H1 (cell line): ENCODE results near the gene PDE8A. TPM values are rescaled to one million over a fixed set of nuclear protein-coding genes. Genes with fewer than 3 reads are reported as not detected.

ENCODE experiments used
- CTCF ChIA-PET: fragments of 300-600 bp; sonication (Branson Sonifier 250); formaldehyde crosslinking; loops from one replicate; lab custom pipeline; 2021; ENCODE audit not compliant: partially characterized antibody; lab: Charles Lee
- POLR2A ChIA-PET: fragments of 300-600 bp; sonication (Branson Sonifier 250); formaldehyde crosslinking; loops from one replicate; lab custom pipeline; 2021; ENCODE audit warnings: inconsistent platforms; ENCODE audit not compliant: partially characterized antibody; lab: Charles Lee
- DNase-seq, 2 experiments: peaks; one replicate each; pipeline versions ENCODE4 v3.0.0 to v3.0.0-alpha.2; 2010 to 2022; ENCODE audit warnings: low spot score in 2 of 2, low read depth in 1 of 2, mixed read lengths in 1 of 2
- FAIRE-seq: peaks from 2 replicates; lab custom pipeline; 2011; peaks lifted over from hg19 to GRCh38; lab: Jason Lieb, UNC
- H2AFZ ChIP-seq: 2 replicates; pipeline ENCODE4 v1.8.1; 2012; ENCODE audit warnings: low read length, inconsistent platforms
- H2AK5ac ChIP-seq: 2 replicates; pipeline ENCODE4 v1.6.1; 2013; ENCODE audit warnings: low read depth, low read length
- H2BK120ac ChIP-seq: replicated peaks from 2 replicates; pipeline ENCODE3; 2013; ENCODE audit warnings: low read depth, low read length, inconsistent platforms
- H2BK12ac ChIP-seq: 2 replicates; pipeline ENCODE4 v1.6.1; 2013; ENCODE audit warnings: low read depth, low read length
- H2BK15ac ChIP-seq: 2 replicates; pipeline ENCODE4 v1.6.1; 2013; ENCODE audit warnings: low read length
- H2BK20ac ChIP-seq: 2 replicates; pipeline ENCODE4 v1.6.1; 2013; ENCODE audit warnings: low read length
- H2BK5ac ChIP-seq: 2 replicates; pipeline ENCODE4 v1.6.1; 2013; ENCODE audit warnings: low read depth, low read length
- H3K14ac ChIP-seq: 2 replicates; pipeline ENCODE4 v1.6.1; 2013; ENCODE audit warnings: inconsistent platforms; ENCODE audit not compliant: insufficient read length
- H3K18ac ChIP-seq: 2 replicates; pipeline ENCODE4 v1.6.1; 2013; ENCODE audit warnings: low read length; ENCODE audit errors: extremely low read depth
- H3K23ac ChIP-seq: 2 replicates; pipeline ENCODE4 v1.6.1; 2013; ENCODE audit warnings: inconsistent platforms; ENCODE audit not compliant: insufficient read length
- H3K23me2 ChIP-seq: 2 replicates; pipeline ENCODE4 v1.6.1; 2013; ENCODE audit warnings: low read depth, low read length
- H3K27ac ChIP-seq: 2 replicates; pipeline ENCODE4 v1.6.1; 2011; ENCODE audit warnings: low read depth, low read length, inconsistent platforms
- H3K27me3 ChIP-seq, 4 experiments: replicated peaks in 1 of 4; 1 replicate in 1 of 4; 2 replicates in 3 of 4; pipeline versions ENCODE4 v1.6.1 to v1.8.1; 2011 to 2013; ENCODE audit warnings: low read length in 3 of 4, mild to moderate bottlenecking in 3 of 4, inconsistent platforms in 2 of 4, mixed read lengths in 2 of 4, moderate library complexity in 1 of 4; ENCODE audit not compliant: control insufficient read depth in 3 of 4, insufficient read depth in 3 of 4; ENCODE audit errors: extremely low read depth in 1 of 4
- H3K36me3 ChIP-seq, 4 experiments: 2 replicates each; pipeline versions ENCODE4 v1.6.1 to v1.8.1; 2011 to 2013; ENCODE audit warnings: mild to moderate bottlenecking in 4 of 4, low read length in 3 of 4, moderate library complexity in 2 of 4, control low read depth in 1 of 4, inconsistent platforms in 1 of 4; ENCODE audit not compliant: insufficient read depth in 4 of 4, control insufficient read depth in 2 of 4
- H3K4ac ChIP-seq: replicated peaks from 2 replicates; pipeline ENCODE3; 2013; ENCODE audit warnings: low read length, low read depth, mixed read lengths, inconsistent platforms; ENCODE audit not compliant: insufficient read length
- H3K4me1 ChIP-seq, 4 experiments: replicated peaks in 1 of 4; 1 replicate in 1 of 4; 2 replicates in 3 of 4; pipeline versions ENCODE4 v1.6.1 to v1.8.1; 2011 to 2013; ENCODE audit warnings: low read length in 3 of 4, inconsistent platforms in 2 of 4, mixed read lengths in 1 of 4; ENCODE audit not compliant: insufficient read depth in 4 of 4, control insufficient read depth in 3 of 4
- H3K4me2 ChIP-seq, 2 experiments: 2 replicates each; pipeline versions ENCODE4 v1.6.1 to v1.8.1; 2011 to 2013; ENCODE audit warnings: low read depth in 2 of 2, low read length in 2 of 2, control low read depth in 1 of 2, inconsistent platforms in 1 of 2, mild to moderate bottlenecking in 1 of 2; ENCODE audit not compliant: insufficient read depth in 1 of 2
- H3K4me3 ChIP-seq, 4 experiments: fragments of 200-600, 300-600 bp in 1 of 4; sonication (generic), shearing (Covaris generic), sonication (Bioruptor Twin) in 1 of 4; 2 replicates each; pipeline versions ENCODE4 v1.5.1 to v1.8.1; 2011 to 2016; ENCODE audit warnings: low read length in 4 of 4, low read depth in 3 of 4, control low read depth in 2 of 4, inconsistent platforms in 2 of 4, mild to moderate bottlenecking in 2 of 4, mixed read lengths in 1 of 4, moderate library complexity in 1 of 4; ENCODE audit not compliant: insufficient read depth in 2 of 4; ENCODE audit errors: extremely low read depth in 1 of 4
- H3K56ac ChIP-seq: replicated peaks from 2 replicates; pipeline ENCODE3; 2013; ENCODE audit warnings: low read depth, mild to moderate bottlenecking, mixed read lengths, low read length, inconsistent platforms; ENCODE audit not compliant: insufficient read length
- H3K79me1 ChIP-seq: 2 replicates; pipeline ENCODE4 v1.6.1; 2013; ENCODE audit warnings: low read depth, low read length, control low read depth
- H3K79me2 ChIP-seq, 2 experiments: 2 replicates each; pipeline versions ENCODE4 v1.6.1 to v1.8.1; 2012 to 2013; ENCODE audit warnings: low read length in 2 of 2, mild to moderate bottlenecking in 2 of 2, inconsistent platforms in 1 of 2; ENCODE audit not compliant: insufficient read depth in 2 of 2, control insufficient read depth in 1 of 2
- H3K9ac ChIP-seq, 4 experiments: replicated peaks in 1 of 4; 1 replicate in 1 of 4; 2 replicates in 3 of 4; pipeline versions ENCODE4 v1.6.1 to v1.8.1; 2011 to 2013; ENCODE audit warnings: low read depth in 3 of 4, low read length in 3 of 4, control low read depth in 2 of 4, mild to moderate bottlenecking in 2 of 4, moderate library complexity in 2 of 4, inconsistent platforms in 1 of 4; ENCODE audit errors: extremely low read depth in 1 of 4
- H3K9me3 ChIP-seq, 2 experiments: 2 replicates each; pipeline versions ENCODE4 v1.6.1 to v1.8.1; 2012 to 2013; ENCODE audit warnings: mild to moderate bottlenecking in 2 of 2, moderate library complexity in 2 of 2, control low read depth in 1 of 2, inconsistent platforms in 1 of 2, low read depth in 1 of 2, low read length in 1 of 2, mixed read lengths in 1 of 2; ENCODE audit not compliant: insufficient read depth in 2 of 2
- H4K20me1 ChIP-seq, 2 experiments: replicated peaks in 1 of 2; 2 replicates each; pipeline versions ENCODE3 to v1.8.1; 2011 to 2013; ENCODE audit warnings: inconsistent platforms in 2 of 2, low read length in 2 of 2, mild to moderate bottlenecking in 1 of 2; ENCODE audit not compliant: insufficient read depth in 2 of 2, control insufficient read depth in 1 of 2
- H4K5ac ChIP-seq: 2 replicates; pipeline ENCODE4 v1.6.1; 2013; ENCODE audit warnings: low read length, low read depth, mixed read lengths, inconsistent platforms; ENCODE audit not compliant: insufficient read length
- H4K8ac ChIP-seq: 2 replicates; pipeline ENCODE4 v1.8.0; 2013; ENCODE audit warnings: mild to moderate bottlenecking, moderate library complexity, low read length, inconsistent platforms; ENCODE audit not compliant: insufficient read depth; ENCODE audit errors: extremely low read depth
- H4K91ac ChIP-seq: replicated peaks from 2 replicates; pipeline ENCODE3; 2013; ENCODE audit warnings: low read length, mixed read lengths, inconsistent platforms; ENCODE audit not compliant: insufficient read length
- ATF2 ChIP-seq: IDR thresholded peaks from 2 replicates; pipeline ENCODE4 v1.6.1; 2012; ENCODE audit warnings: low read length, inconsistent platforms
- CBX8 ChIP-seq: fragments of 300-800, 300-1000 bp; sonication (generic); IDR thresholded peaks from 2 replicates; pipeline ENCODE4 v1.7.1; 2016; ENCODE audit warnings: low read depth, low read length, borderline replicate concordance
- EP300 ChIP-seq, 2 experiments: IDR thresholded peaks; 1 replicate in 1 of 2; 2 replicates in 1 of 2; pipeline ENCODE4 v1.6.1; 2011 to 2012; ENCODE audit warnings: low read depth in 2 of 2, low read length in 2 of 2, mild to moderate bottlenecking in 2 of 2, borderline replicate concordance in 1 of 2, inconsistent platforms in 1 of 2, moderate library complexity in 1 of 2
- FOSL1 ChIP-seq: IDR thresholded peaks from 2 replicates; pipeline ENCODE4 v1.6.1; 2011; ENCODE audit warnings: mild to moderate bottlenecking, low read depth, low read length, moderate library complexity; ENCODE audit not compliant: insufficient read depth
- GABPA ChIP-seq: IDR thresholded peaks from 2 replicates; pipeline ENCODE4 v1.6.1; 2011; ENCODE audit warnings: mild to moderate bottlenecking, low read length, moderate library complexity, borderline replicate concordance; ENCODE audit not compliant: insufficient read depth
- MAX ChIP-seq: IDR thresholded peaks from 2 replicates; pipeline ENCODE4 v1.6.1; 2012; ENCODE audit warnings: inconsistent platforms
- POLR2A ChIP-seq, 2 experiments: IDR thresholded peaks; 1 replicate in 1 of 2; 2 replicates in 1 of 2; pipeline ENCODE4 v1.6.1; 2011; ENCODE audit warnings: low read depth in 2 of 2, low read length in 2 of 2, mild to moderate bottlenecking in 2 of 2; ENCODE audit errors: control extremely low read depth in 1 of 2
- RBBP5 ChIP-seq: IDR thresholded peaks from 2 replicates; pipeline ENCODE4 v1.7.1; 2012; ENCODE audit warnings: low read depth, mild to moderate bottlenecking, inconsistent platforms, low read length, moderate library complexity, borderline replicate concordance
- SIN3A ChIP-seq, 2 experiments: IDR thresholded peaks in 1 of 2; conservative IDR thresholded peaks in 1 of 2; 2 replicates each; pipeline ENCODE4 v1.6.1; 2011 to 2012; ENCODE audit warnings: low read length in 2 of 2, improper control_type of control experiment in 1 of 2, low read depth in 1 of 2, mild to moderate bottlenecking in 1 of 2
- SIRT6 ChIP-seq: IDR thresholded peaks from one replicate; pipeline ENCODE4 v1.7.1; 2012; ENCODE audit warnings: low read length, inconsistent platforms
- TAF1 ChIP-seq: IDR thresholded peaks from 2 replicates; pipeline ENCODE4 v1.6.1; 2011; ENCODE audit warnings: mild to moderate bottlenecking, low read depth, low read length
- YY1 ChIP-seq: IDR thresholded peaks from 2 replicates; pipeline ENCODE4 v1.6.1; 2011; ENCODE audit warnings: low read depth, mild to moderate bottlenecking, low read length
- WGBS, 2 experiments: shearing (Covaris generic) in 1 of 2; methylation state at CpG; one replicate each; pipeline versions ENCODE4 v1.1.6 to v1.1.7; 2013 to 2015; ENCODE audit warnings: low lambda C conversion rate in 2 of 2, mixed read lengths in 2 of 2, inconsistent platforms in 1 of 2, low coverage in 1 of 2, missing lambda C conversion rate in 1 of 2; ENCODE audit not compliant: insufficient replicate concordance in 2 of 2, insufficient coverage in 1 of 2, insufficient read length in 1 of 2; ENCODE audit errors: extremely low coverage in 1 of 2, missing lambda C conversion rate in 1 of 2; 5-methylcytosine and 5-hydroxymethylcytosine counted together
- polyA plus RNA-seq, 7 experiments: library from polyadenylated mRNA; depleted of rRNA in 3 of 7; stranded (reverse) in 5 of 7; unstranded in 2 of 7; fragments of >200 nt in 5 of 7; fragments of 200-250 nt in 2 of 7; gene quantifications; 1 replicate in 5 of 7; 2 replicates in 1 of 7; 4 replicates in 1 of 7; pipeline versions ENCODE4 v1.2.1 to v1.2.3, GENCODE V29; 2011 to 2013; ENCODE audit warnings: missing spikeins in 2 of 7, mixed read lengths in 2 of 7
- total RNA-seq: library from RNA; stranded (reverse); fragmentation: NEBNext Ultra II Directional; extraction: Animal tissue kit (Norgen Biotek cat#: 25700); gene quantifications from 2 replicates; pipeline ENCODE4 v1.2.1, GENCODE V29; 2021

Gene PDE8A
- total and polyA plus RNA-seq, 2 of the 8 experiments (the other 6 are each of a cell fraction or from before 2014, with no cell fraction given): 6.9 to 7.8 TPM

DNA sequence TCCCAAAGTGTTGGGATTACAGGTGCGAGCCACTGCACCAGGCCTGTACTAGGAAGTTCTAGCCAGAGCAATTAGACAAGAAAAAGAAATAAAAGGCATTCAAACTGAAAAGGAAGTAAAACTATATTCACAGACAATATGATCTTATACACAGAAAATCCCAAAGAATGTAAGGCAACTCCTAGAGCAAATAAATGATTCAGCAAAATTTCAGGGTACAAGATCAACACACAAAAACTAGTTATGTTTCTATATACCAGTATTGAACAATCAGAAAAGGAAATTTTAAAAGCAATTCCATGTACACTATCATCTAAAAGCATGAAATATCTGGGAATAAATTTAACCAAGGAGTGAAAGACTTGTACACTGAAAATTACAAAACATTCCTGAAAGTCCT lies 180.6 kb downstream of the PDE8A start:
- Histone ChIP-seq H3K27ac (no peak overlapping the region), H3K4me1 (no peaks in the 10 kb centered on the region), H2BK12ac (no peak overlapping the region), H3K9me3 (peaks cover 3 to 10% of the 10 kb centered on the region in 2 experiments; a peak in 2 of 4 replicates), H3K36me3 (0 out of 8 replicates have a peak, but pooled peaks cover 0 to 4% (median 0%) of the 10 kb centered on the region in 4 experiments), H3K23me2 (no peaks in the 10 kb centered on the region), H2BK5ac (no peak overlapping the region), H2AK5ac (no peak overlapping the region), H3K23ac (no peak overlapping the region), H2AFZ (no peak overlapping the region), H4K5ac (no peak overlapping the region), H3K4me3 (no peak overlapping the region), H4K8ac (no peak overlapping the region), H4K20me1 (no peaks in the 10 kb centered on the region), H4K91ac (no peak overlapping the region), H3K56ac (no peak overlapping the region), H3K79me2 (no peaks in the 10 kb centered on the region), H2BK20ac (no peak overlapping the region), H3K14ac (no peak overlapping the region), H2BK15ac (no peak overlapping the region), H3K79me1 (no peaks in the 10 kb centered on the region), H2BK120ac (no peak overlapping the region), H3K4me2 (no peak overlapping the region), H3K9ac (no peak overlapping the region), H3K18ac (no peak overlapping the region), H3K4ac (no peak overlapping the region), H3K27me3 (no peaks in the 10 kb centered on the region)
- FAIRE-seq (no peak), DNase-seq (no peak)
- POLR2A ChIA-PET: no interaction called here
- WGBS, 2 experiments: 100% methylated on average over 1 of the region's 1 CpG; no CpG with 5 or more reads in 1 of the 2 experiments
- CTCF ChIA-PET: no interaction called here
- TF ChIP-seq GABPA (no peak), MAX (no peak), CBX8 (no peak), RBBP5 (no peak), SIRT6 (no peak), POLR2A (IDR thresholded peaks at IDR 0.05; ENCODE audit: control extremely low read depth in 1 of 2, low read depth in 2 of 2, low read length in 2 of 2) (no peak), YY1 (no peak), ATF2 (no peak), FOSL1 (no peak), EP300 (IDR thresholded peaks at IDR 0.05; ENCODE audit: borderline replicate concordance in 1 of 2, low read depth in 2 of 2, low read length in 2 of 2) (no peak), TAF1 (no peak), SIN3A (conservative IDR thresholded peaks at IDR 0.05 in 1 of 2, IDR thresholded peaks at IDR 0.05 in 1 of 2; ENCODE audit: low read depth in 1 of 2, low read length in 2 of 2) (no peak)
